KOPT-K1 (cell line): ENCODE results near the gene CXCR1.
"Not testable (repeated sequence)": the region's sequence is repeated elsewhere in the genome, so short reads cannot be mapped to it uniquely, and the experiment has no call there.

Experiments used
- H3K27ac ChIP-seq: fragments of 200-600 bp; sonication (generic); 2 replicates; pipeline ENCODE4 v1.5.1; 2016; ENCODE audit warnings: antibody characterized with exemption, mild to moderate bottlenecking, low read depth, low read length; ENCODE audit not compliant: poor library complexity, severe bottlenecking
- H3K36me3 ChIP-seq: fragments of 200-600 bp; sonication (generic); 2 replicates; pipeline ENCODE4 v1.5.1; 2017; ENCODE audit warnings: antibody characterized with exemption, mild to moderate bottlenecking, low read length, moderate library complexity; ENCODE audit not compliant: insufficient read depth
- H3K9me3 ChIP-seq: fragments of 200-600 bp; sonication (generic); 2 replicates; pipeline ENCODE4 v1.5.1; 2017; ENCODE audit warnings: antibody characterized with exemption, low read length, mild to moderate bottlenecking; ENCODE audit not compliant: insufficient read depth, poor library complexity, severe bottlenecking

CXCR1 gene

GRCh38 chr2:218172845-218173244 is 6.1 kb upstream of the CXCR1 start:
- no peak overlapping the region for H3K27ac ChIP-seq
- H3K9me3 ChIP-seq, result no peaks in the 10 kb centered on the region
- no peaks in the 10 kb centered on the region for H3K36me3 ChIP-seq

DNA sequence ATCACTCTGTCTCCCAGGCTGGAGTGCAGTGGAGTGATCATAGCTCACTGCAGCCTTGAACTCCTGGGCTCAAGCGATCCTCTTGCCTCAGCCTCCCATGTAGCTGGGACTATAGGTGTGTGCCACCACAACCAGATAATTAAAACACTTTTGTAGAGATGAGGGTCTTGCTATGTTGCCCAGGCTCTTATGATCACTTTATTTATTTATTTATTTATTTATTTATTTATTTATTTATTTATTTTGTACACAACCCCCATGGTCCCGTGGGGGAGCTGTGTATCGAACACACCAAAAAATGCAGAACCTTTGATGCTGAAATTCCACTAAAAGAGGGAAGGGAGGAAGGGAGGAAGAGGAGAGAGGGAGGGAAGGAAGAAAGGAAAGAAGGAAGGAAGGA is 5.0 kb upstream of the CXCR1 start:
- not testable (repeated sequence) for H3K9me3 ChIP-seq, H3K36me3 ChIP-seq, H3K27ac ChIP-seq

DNA sequence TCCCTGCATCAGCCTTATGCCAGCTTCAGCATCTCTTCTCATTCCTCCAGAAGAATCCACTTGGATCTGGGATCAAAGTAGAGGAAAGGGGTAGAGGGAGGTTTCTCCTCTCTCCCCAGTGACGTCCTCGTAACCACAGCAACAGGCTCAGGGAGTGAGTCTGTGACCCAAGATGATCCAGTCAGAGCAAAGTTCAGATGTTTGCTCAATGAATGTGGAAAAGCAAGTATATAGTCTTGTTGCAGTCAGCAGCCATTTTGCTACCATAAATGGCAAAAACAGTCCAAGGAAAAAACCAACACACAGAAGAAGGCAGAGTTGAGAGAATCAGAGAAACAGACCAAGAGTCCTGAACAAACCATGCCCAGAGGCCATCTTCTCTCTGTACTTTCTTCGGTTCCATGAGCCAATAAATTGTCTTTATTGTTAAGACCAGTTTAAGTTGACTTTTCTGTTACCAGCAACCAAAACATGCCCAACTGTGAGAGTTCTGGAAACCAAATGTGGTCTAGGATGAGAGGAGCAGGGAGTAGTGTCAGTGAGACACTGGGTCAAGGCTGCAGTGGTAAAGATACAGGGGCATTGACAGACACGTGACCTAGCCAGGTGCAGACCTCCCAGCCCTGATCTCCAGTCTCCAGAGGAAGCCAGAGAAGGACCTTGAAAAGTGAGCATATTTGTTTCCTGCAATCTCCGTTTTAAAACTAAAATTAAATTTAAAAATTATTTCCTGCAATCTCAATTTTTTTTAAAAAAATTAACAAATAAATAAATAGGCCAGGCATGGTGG is 3.2 kb upstream of the CXCR1 start:
- Histone ChIP-seq H3K36me3 (no peaks in the 10 kb centered on the region), H3K9me3 (no peaks in the 10 kb centered on the region), H3K27ac (no peak overlapping the region)

GRCh38 chr2:218168635-218169462 is 2.1 kb upstream of the CXCR1 start:
- no peak overlapping the region for H3K27ac ChIP-seq
- no peaks in the 10 kb centered on the region for H3K9me3 ChIP-seq
- H3K36me3 ChIP-seq, result no peaks in the 10 kb centered on the region

- no peaks in the 10 kb centered on the region for H3K36me3 ChIP-seq
- H3K9me3 ChIP-seq, result no peaks in the 10 kb centered on the region
- no peak overlapping the region for H3K27ac ChIP-seq
Measured at GRCh38 chr2:218168016-218168415, 1.3 kb upstream of the CXCR1 start.

GRCh38 chr2:218162814-218163213 is 3.9 kb downstream of the CXCR1 start:
- H3K9me3 ChIP-seq, result no peaks in the 10 kb centered on the region
- H3K27ac ChIP-seq, result no peak overlapping the region
- H3K36me3 ChIP-seq, result no peaks in the 10 kb centered on the region

DNA sequence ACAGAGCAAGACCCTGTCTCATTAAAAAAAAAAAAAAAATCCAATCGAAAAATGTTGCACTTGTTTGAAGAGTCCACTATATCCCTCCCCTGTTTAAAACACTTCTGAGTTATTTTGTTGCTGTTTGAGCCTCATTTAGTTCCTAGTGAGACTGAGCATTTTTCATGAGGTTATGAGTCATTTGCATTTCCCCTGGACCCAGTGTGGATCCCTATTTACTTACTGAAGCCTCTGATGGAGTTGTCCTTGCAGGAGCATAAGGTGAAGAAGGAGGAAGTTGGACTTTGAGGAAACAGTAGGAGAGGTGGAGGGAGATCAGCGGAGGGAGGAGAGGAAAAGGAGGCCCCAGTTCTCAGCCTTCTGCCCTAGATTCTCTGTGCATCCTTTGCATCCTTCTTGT is 5.1 kb downstream of the CXCR1 start:
- H3K27ac ChIP-seq, result no peak overlapping the region
- no peaks in the 10 kb centered on the region for H3K9me3 ChIP-seq
- H3K36me3 ChIP-seq, result no peaks in the 10 kb centered on the region

DNA sequence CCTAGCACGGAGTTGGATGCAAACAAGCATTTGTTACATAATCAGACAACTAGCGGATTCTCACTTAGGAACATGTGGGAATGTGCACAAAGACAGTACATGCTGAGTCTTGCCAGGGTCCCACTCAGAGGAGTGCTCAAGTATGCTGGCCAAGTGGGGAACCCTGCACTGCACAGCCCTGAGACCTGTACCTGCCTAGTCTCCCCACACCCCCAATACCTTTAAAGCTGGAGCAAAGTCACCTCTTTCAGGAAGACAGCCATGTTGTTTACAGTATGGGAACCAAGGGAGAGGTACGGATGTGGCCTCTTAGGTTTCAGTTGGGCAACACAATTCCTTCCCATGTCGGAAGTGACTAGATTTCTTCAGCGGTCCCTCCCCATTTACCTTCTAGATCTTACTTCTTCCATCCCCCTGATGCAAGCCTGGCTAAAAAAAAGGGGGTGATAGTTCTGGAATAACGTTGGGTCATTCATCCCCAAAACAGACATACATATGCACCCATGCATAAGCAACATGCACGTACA is 10.7 kb downstream of the CXCR1 start:
- no peak overlapping the region for H3K27ac ChIP-seq
- H3K9me3 ChIP-seq, result no peaks in the 10 kb centered on the region
- no peaks in the 10 kb centered on the region for H3K36me3 ChIP-seq

DNA sequence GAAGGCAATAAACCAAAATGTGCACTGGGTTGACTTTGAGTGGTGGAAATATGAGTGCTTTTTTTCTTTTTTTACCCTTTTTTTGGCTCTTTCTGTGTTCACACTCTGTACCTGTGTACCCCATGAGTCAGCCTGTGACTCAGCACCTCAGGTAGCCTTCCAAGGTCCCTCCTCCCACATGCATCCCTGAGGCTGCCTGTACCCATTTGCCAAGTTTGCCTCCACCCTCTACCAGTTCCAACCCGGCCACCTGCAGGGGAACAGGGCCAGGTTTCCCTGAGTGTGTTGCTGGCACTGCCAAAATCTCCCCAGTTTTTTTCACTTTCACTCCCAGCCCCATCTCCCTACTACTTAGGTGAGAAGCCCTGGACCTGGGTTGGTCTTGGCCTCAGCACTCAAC is 14.0 kb downstream of the CXCR1 start:
- no peak overlapping the region for H3K27ac ChIP-seq
- no peaks in the 10 kb centered on the region for H3K36me3 ChIP-seq
- H3K9me3 ChIP-seq, result no peaks in the 10 kb centered on the region

GRCh38 chr2:218152172-218152571 is 14.6 kb downstream of the CXCR1 start:
- no peak overlapping the region for H3K27ac ChIP-seq

DNA sequence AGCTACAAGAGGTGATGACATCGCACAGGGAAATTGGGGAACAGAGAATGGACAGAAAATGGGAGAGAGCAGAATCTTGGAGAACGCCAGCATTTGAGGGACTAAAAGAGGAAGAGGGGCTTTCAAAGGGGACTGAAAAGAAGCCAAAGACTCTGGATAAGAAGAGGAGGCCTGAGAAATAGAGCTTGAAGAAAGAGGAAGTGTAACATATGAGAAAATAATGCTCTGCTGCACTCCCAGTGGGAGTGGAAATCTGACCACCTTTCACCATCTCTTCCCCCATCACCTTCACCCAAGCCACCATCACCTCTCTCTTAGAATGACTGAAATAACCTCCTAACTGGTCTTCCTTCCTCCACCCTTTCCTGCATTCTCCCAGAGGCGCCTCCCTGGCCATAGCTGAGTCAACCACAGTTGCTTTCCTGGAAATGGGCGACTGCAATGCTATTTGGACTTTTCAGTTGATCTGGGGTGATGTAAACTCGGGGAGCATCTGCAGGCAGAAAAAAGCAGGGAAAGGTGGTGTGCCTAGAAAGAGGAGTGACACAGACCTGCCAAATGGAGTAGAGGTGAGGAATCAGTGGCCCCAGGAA is 16.8 kb downstream of the CXCR1 start:
- H3K9me3 ChIP-seq, result peaks cover 6% of the 10 kb centered on the region
- no peaks in the 10 kb centered on the region for H3K36me3 ChIP-seq
- H3K27ac ChIP-seq, result no peak overlapping the region

More at GRCh38 chr2:218152172-218152571, 14.6 kb downstream of the CXCR1 start:
- H3K9me3 ChIP-seq, result no peaks in the 10 kb centered on the region
- no peaks in the 10 kb centered on the region for H3K36me3 ChIP-seq

DNA sequence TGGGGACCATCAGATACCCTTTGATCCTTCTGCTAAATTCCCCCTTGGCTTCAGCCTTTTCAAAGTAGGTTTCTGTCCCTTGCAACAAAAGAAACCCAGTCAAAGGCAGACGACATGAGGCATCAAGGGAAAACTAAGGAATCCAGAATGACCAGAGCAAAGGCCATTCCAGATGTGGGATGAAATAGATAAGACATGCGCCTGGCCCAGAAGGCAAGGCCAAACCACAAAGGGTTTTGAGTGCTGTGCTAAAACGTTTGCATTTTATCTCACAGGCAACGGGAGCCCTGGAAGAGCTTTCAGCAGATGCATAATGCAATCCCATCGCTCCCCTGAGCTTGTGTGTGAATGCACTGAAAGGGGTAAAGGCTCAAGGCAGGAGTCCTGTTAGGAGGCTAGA is 17.7 kb downstream of the CXCR1 start:
- H3K36me3 ChIP-seq, result no peaks in the 10 kb centered on the region
- peaks cover 8% of the 10 kb centered on the region for H3K9me3 ChIP-seq
- H3K27ac ChIP-seq, result no peak overlapping the region

GRCh38 chr2:218146056-218146455 is 20.7 kb downstream of the CXCR1 start:
- Histone ChIP-seq H3K9me3 (peaks cover 8% of the 10 kb centered on the region), H3K36me3 (no peaks in the 10 kb centered on the region), H3K27ac (no peak overlapping the region)

- Histone ChIP-seq H3K27ac (no peak overlapping the region), H3K9me3 (peaks cover 8% of the 10 kb centered on the region), H3K36me3 (no peaks in the 10 kb centered on the region)
Measured at GRCh38 chr2:218145124-218145523, 21.6 kb downstream of the CXCR1 start.

DNA sequence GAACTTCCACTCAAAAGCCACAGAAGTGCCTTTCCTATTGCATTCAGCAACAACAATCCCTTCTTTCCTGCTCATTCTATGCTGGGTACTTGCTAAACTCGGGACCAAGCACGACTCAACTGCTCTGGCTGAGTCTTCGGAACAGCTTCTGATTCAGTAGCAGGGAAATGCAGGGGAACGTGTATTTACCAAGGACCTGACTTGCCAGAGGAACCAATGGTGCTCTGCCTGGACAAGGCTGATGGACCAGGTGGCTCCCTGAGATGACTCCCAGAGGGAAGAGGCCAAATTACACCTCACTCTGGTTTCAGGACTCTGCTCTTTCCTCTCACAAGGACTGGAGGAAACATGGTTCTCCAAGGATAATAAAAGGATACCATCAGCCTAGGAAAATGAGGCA is 28.7 kb downstream of the CXCR1 start:
- Histone ChIP-seq H3K9me3 (no peaks in the 10 kb centered on the region), H3K27ac (no peak overlapping the region), H3K36me3 (no peaks in the 10 kb centered on the region)
